GM18907 (cell line): ENCODE data around the gene ATP10B.

Source experiments
- ATAC-seq: cut with Tn5 transposase; IDR thresholded peaks from one replicate; pipeline ENCODE4 v1.9.1; 2021; ENCODE audit warnings: mild to moderate bottlenecking, moderate library complexity; ENCODE audit not compliant: unreplicated experiment

Gene ATP10B

GRCh38 chr5:160697281-160697680 is 154.7 kb downstream of the ATP10B start:
- ATAC-seq: no peak

- ATAC-seq: no peak
Observed at GRCh38 chr5:160694896-160695295, 157.1 kb downstream of the ATP10B start.

- ATAC-seq: no peak
Observed at GRCh38 chr5:160693831-160694465, 158.1 kb downstream of the ATP10B start.

GRCh38 chr5:160692271-160692670 is 159.7 kb downstream of the ATP10B start:
- ATAC-seq: no peak

GRCh38 chr5:160685695-160686094 is 166.3 kb downstream of the ATP10B start:
- peak; percentile 93 for ATAC-seq

GRCh38 chr5:160685219-160685618 is 166.8 kb downstream of the ATP10B start:
- ATAC-seq: peak; percentile 21

- ATAC-seq: no peak
Observed at GRCh38 chr5:160679567-160680309, 172.3 kb downstream of the ATP10B start.

GRCh38 chr5:160675988-160676387 is 176.0 kb downstream of the ATP10B start:
- peak; percentile 48 for ATAC-seq

- no peak for ATAC-seq
Observed at GRCh38 chr5:160674901-160675300, 177.1 kb downstream of the ATP10B start.

- no peak for ATAC-seq
Observed at GRCh38 chr5:160672521-160672920, 179.5 kb downstream of the ATP10B start.

GRCh38 chr5:160668356-160668755 is 183.7 kb downstream of the ATP10B start:
- ATAC-seq: no peak

GRCh38 chr5:160667160-160667559 is 184.9 kb downstream of the ATP10B start:
- ATAC-seq: no peak

GRCh38 chr5:160665460-160665859 is 186.6 kb downstream of the ATP10B start:
- ATAC-seq: peak; percentile 83

- no peak for ATAC-seq
Observed at GRCh38 chr5:160660132-160660531, 191.9 kb downstream of the ATP10B start.

- ATAC-seq: no peak
Observed at GRCh38 chr5:160657622-160658458, 194.2 kb downstream of the ATP10B start.

- no peak for ATAC-seq
Observed at GRCh38 chr5:160657068-160657507, 194.9 kb downstream of the ATP10B start.

- ATAC-seq: no peak
Observed at GRCh38 chr5:160655717-160656116, 196.3 kb downstream of the ATP10B start.

GRCh38 chr5:160651692-160652645 is 200.0 kb downstream of the ATP10B start:
- ATAC-seq: no peak

GRCh38 chr5:160649304-160649703 is 202.7 kb downstream of the ATP10B start:
- peak; percentile 78 for ATAC-seq

GRCh38 chr5:160646033-160646432 is 206.0 kb downstream of the ATP10B start:
- no peak for ATAC-seq
